NT2/D1 (cell line): ENCODE results near the gene FLRT2.

ENCODE experiments used
- DNase-seq: peaks from one replicate; pipeline ENCODE4 v3.0.0-alpha.2; 2011; ENCODE audit warnings: low read depth, low spot score
- H3K27me3 ChIP-seq: 2 replicates; pipeline ENCODE4 v1.6.0; 2011; ENCODE audit warnings: mild to moderate bottlenecking; ENCODE audit not compliant: insufficient read length, insufficient read depth
- H3K36me3 ChIP-seq: 2 replicates; pipeline ENCODE4 v1.6.1; 2011; ENCODE audit warnings: mild to moderate bottlenecking, low read length, mixed read lengths; ENCODE audit not compliant: insufficient read depth, insufficient read length
- H3K4me1 ChIP-seq: 2 replicates; pipeline ENCODE4 v1.5.1; 2011; ENCODE audit not compliant: insufficient read depth, insufficient read length
- H3K4me3 ChIP-seq: 2 replicates; pipeline ENCODE4 v1.5.1; 2011; ENCODE audit warnings: low read depth; ENCODE audit not compliant: insufficient read length
- H3K9ac ChIP-seq: 2 replicates; pipeline ENCODE4 v1.6.0; 2011; ENCODE audit warnings: low read depth; ENCODE audit not compliant: insufficient read length
- H3K9me3 ChIP-seq: 2 replicates; pipeline ENCODE4 v1.5.1; 2011; ENCODE audit warnings: mild to moderate bottlenecking, low read length; ENCODE audit not compliant: insufficient read depth
- SUZ12 ChIP-seq: IDR thresholded peaks from 2 replicates; pipeline ENCODE4 v1.6.1; 2011; ENCODE audit not compliant: insufficient read length, insufficient read depth; ENCODE audit errors: extremely low read depth
- YY1 ChIP-seq: IDR thresholded peaks from 2 replicates; pipeline ENCODE4 v1.6.1; 2011; ENCODE audit not compliant: insufficient read length, insufficient read depth
- ZNF274 ChIP-seq: IDR thresholded peaks from 2 replicates; pipeline ENCODE4 v1.6.1; 2011; ENCODE audit warnings: mild to moderate bottlenecking, low read depth, low read length

The FLRT2 gene

GRCh38 chr14:85622986-85623685, 93.2 kb downstream of the FLRT2 start:
- DNase-seq: no peak
- Histone ChIP-seq H3K9ac (no peak overlapping the region), H3K4me1 (no peaks in the 10 kb centered on the region), H3K27me3 (no peaks in the 10 kb centered on the region), H3K36me3 (peaks cover 25% of the 10 kb centered on the region), H3K9me3 (no peaks in the 10 kb centered on the region), H3K4me3 (no peak overlapping the region)
- TF ChIP-seq ZNF274 (no peak), SUZ12 (no peak), YY1 (no peak)

GRCh38 chr14:85625925-85626585, 96.1 kb downstream of the FLRT2 start:
- peaks cover 24% of the 10 kb centered on the region for H3K36me3 ChIP-seq
- H3K4me3 ChIP-seq: no peak overlapping the region
- no peaks in the 10 kb centered on the region for H3K4me1 ChIP-seq
- DNase-seq: no peak
- no peaks in the 10 kb centered on the region for H3K27me3 ChIP-seq
- TF ChIP-seq ZNF274: no peak
- no peak for TF ChIP-seq SUZ12
- no peak for TF ChIP-seq YY1
- no peaks in the 10 kb centered on the region for H3K9me3 ChIP-seq
- no peak overlapping the region for H3K9ac ChIP-seq

GRCh38 chr14:85634205-85634604, 104.3 kb downstream of the FLRT2 start:
- Histone ChIP-seq H3K9me3 (no peaks in the 10 kb centered on the region), H3K9ac (no peak overlapping the region), H3K4me3 (no peak overlapping the region), H3K27me3 (no peaks in the 10 kb centered on the region), H3K36me3 (no peaks in the 10 kb centered on the region), H3K4me1 (no peaks in the 10 kb centered on the region)
- no peak for DNase-seq
- no peak for TF ChIP-seq YY1
- TF ChIP-seq SUZ12: no peak
- no peak for TF ChIP-seq ZNF274

- no peak for DNase-seq
- Histone ChIP-seq H3K4me3 (no peak overlapping the region), H3K4me1 (no peaks in the 10 kb centered on the region), H3K9ac (no peak overlapping the region), H3K27me3 (no peaks in the 10 kb centered on the region), H3K36me3 (no peaks in the 10 kb centered on the region), H3K9me3 (no peaks in the 10 kb centered on the region)
- TF ChIP-seq SUZ12: no peak
Observed at GRCh38 chr14:85644211-85644610, 114.3 kb downstream of the FLRT2 start.

- H3K9me3 ChIP-seq: no peaks in the 10 kb centered on the region
- TF ChIP-seq YY1 (no peak), ZNF274 (no peak)
Observed at GRCh38 chr14:85653029-85653428, 123.1 kb downstream of the FLRT2 start.

GRCh38 chr14:85660243-85660922, 130.4 kb downstream of the FLRT2 start:
- Histone ChIP-seq H3K27me3 (no peaks in the 10 kb centered on the region), H3K9me3 (no peaks in the 10 kb centered on the region), H3K4me3 (no peak overlapping the region), H3K36me3 (no peaks in the 10 kb centered on the region), H3K4me1 (no peaks in the 10 kb centered on the region), H3K9ac (no peak overlapping the region)
- TF ChIP-seq ZNF274 (no peak), SUZ12 (no peak), YY1 (no peak)
- DNase-seq: no peak

More at GRCh38 chr14:85653029-85653428, 123.1 kb downstream of the FLRT2 start:
- Histone ChIP-seq H3K4me3 (no peak overlapping the region), H3K4me1 (no peaks in the 10 kb centered on the region), H3K36me3 (no peaks in the 10 kb centered on the region), H3K9ac (no peak overlapping the region), H3K27me3 (no peaks in the 10 kb centered on the region)
- DNase-seq: no peak

GRCh38 chr14:85662096-85662495, 132.2 kb downstream of the FLRT2 start:
- Histone ChIP-seq H3K4me3 (no peak overlapping the region), H3K4me1 (no peaks in the 10 kb centered on the region), H3K9me3 (no peaks in the 10 kb centered on the region), H3K27me3 (no peaks in the 10 kb centered on the region), H3K9ac (no peak overlapping the region), H3K36me3 (no peaks in the 10 kb centered on the region)
- no peak for DNase-seq
- no peak for TF ChIP-seq SUZ12
- no peak for TF ChIP-seq ZNF274
- TF ChIP-seq YY1: no peak

GRCh38 chr14:85663256-85663655, 133.3 kb downstream of the FLRT2 start:
- no peaks in the 10 kb centered on the region for H3K4me1 ChIP-seq
- H3K9me3 ChIP-seq: no peaks in the 10 kb centered on the region
- TF ChIP-seq SUZ12 (no peak), YY1 (no peak), ZNF274 (no peak)

More at GRCh38 chr14:85663256-85663655, 133.3 kb downstream of the FLRT2 start:
- Histone ChIP-seq H3K9ac (no peak overlapping the region), H3K36me3 (no peaks in the 10 kb centered on the region), H3K4me3 (no peak overlapping the region), H3K27me3 (no peaks in the 10 kb centered on the region)
- no peak for DNase-seq
